Body of pancreas (tissue), 4 donors: ENCODE results near the gene PIRT. TPM values are rescaled to one million over a fixed set of nuclear protein-coding genes. Genes with fewer than 3 reads are reported as not detected.

Experiments used
- ATAC-seq: fragments of 150-250 bp; one replicate; pipeline ENCODE4 v1.9.1; 2016
- DNase-seq, 4 donors: peaks; one replicate each; pipeline ENCODE4 v3.0.0-alpha.2; 2019
- H3K27ac ChIP-seq, 4 donors: fragments of 200-600 bp; sonication (generic); 1 replicate in 3 of 4; 2 replicates in 1 of 4; pipeline versions ENCODE4 v1.5.1 to v1.6.1; 2016 to 2019; ENCODE audit warnings: mild to moderate bottlenecking in 1 of 4, mixed read lengths in 1 of 4, moderate library complexity in 1 of 4
- H3K27me3 ChIP-seq, 2 donors: fragments of 200-600 bp; sonication (generic); one replicate each; pipeline ENCODE4 v1.6.0; 2016; ENCODE audit warnings: mild to moderate bottlenecking in 1 of 2
- H3K36me3 ChIP-seq, 2 donors: fragments of 200-600 bp; sonication (generic); replicated peaks in 1 of 2; 2 replicates each; pipeline ENCODE4 v1.5.1; 2016; ENCODE audit warnings: low read depth in 2 of 2; ENCODE audit not compliant: insufficient read depth in 1 of 2
- H3K4me1 ChIP-seq: fragments of 200-600 bp; sonication (generic); one replicate; pipeline ENCODE4 v1.6.0; 2016
- H3K4me3 ChIP-seq, 2 donors: fragments of 200-600 bp; sonication (generic); 1 replicate in 1 of 2; 2 replicates in 1 of 2; pipeline ENCODE4 v1.5.1; 2016 to 2019
- H3K9me3 ChIP-seq, 3 donors: fragments of 200-600 bp; sonication (generic); 1 replicate in 2 of 3; 2 replicates in 1 of 3; pipeline ENCODE4 v1.5.1; 2016
- CTCF ChIP-seq, 7 experiments: fragments of 450-650 bp in 4 of 7; fragments of 200-600 bp in 3 of 7; sonication (generic) in 3 of 7; IDR thresholded peaks; one replicate each; pipeline ENCODE4 v1.5.1; 2016 to 2019; ENCODE audit warnings: antibody characterized with exemption in 7 of 7
- POLR2A ChIP-seq, 3 donors: fragments of 450-650 bp; IDR thresholded peaks; one replicate each; pipeline ENCODE4 v1.6.1; 2016; ENCODE audit warnings: antibody characterized with exemption in 3 of 3, mild to moderate bottlenecking in 2 of 3
- WGBS, 2 donors: methylation state at CpG; one replicate each; pipeline ENCODE4 v1.1.5; 2017; 5-methylcytosine and 5-hydroxymethylcytosine counted together
- intact Hi-C: fragments of 100-400 bp; cut with DNase I; formaldehyde crosslinking; loops from one replicate; pipeline ENCODE4 v1.15.1; 2023
- total RNA-seq, 2 donors: library from RNA; depleted of rRNA; stranded (reverse); fragments of >200 nt; gene quantifications; one replicate each; pipeline ENCODE4 v1.1.0, GENCODE V29; 2016

Gene PIRT
- under 1 TPM in 1 of 2 donors, not detected in 1; 0.78 TPM for total RNA-seq

DNA sequence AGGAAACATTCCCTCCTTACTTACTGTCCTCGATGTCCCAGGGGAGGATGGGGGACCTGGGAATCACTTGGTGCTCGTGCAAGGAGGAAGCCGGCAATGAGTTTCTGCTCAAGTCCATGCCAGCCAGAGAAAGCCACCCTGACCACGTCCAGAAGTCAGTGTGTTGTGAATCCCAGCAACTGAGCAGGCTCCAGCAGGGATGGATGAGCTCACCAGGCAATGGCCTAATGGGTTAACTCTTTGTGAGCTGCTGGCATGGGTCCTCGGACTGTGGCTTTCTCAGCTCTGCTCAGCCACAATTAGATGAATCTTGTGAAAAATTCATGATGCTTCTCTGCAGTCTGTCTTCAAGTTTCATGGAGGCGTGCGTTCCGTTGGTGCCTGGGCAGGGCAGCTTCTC lies at the start of gene PIRT:
Gene PIRT, minus strand, starts transcription at position 167 of the 400 bp plus-strand sequence. CDS start 12,442 bp downstream, outside the sequence.
- no peak for DNase-seq
- no peak for ATAC-seq
- TF ChIP-seq CTCF (IDR thresholded peaks at IDR 0.05) (no peak), POLR2A (IDR thresholded peaks at IDR 0.05) (no peak)
- Histone ChIP-seq H3K27me3 (no peaks in the 10 kb centered on the region), H3K27ac (no peak within 1 kb of the TSS), H3K4me1 (peaks cover 7% of the 10 kb centered on the region), H3K9me3 (no peaks in the 10 kb centered on the region), H3K4me3 (no peak within 1 kb of the TSS), H3K36me3 (no peaks in the 10 kb centered on the region)
- 71 to 89% methylated on average over 3 to 8 of the region's 8 CpGs for WGBS, 2 donors
- intact Hi-C loops: no loop called here

DNA sequence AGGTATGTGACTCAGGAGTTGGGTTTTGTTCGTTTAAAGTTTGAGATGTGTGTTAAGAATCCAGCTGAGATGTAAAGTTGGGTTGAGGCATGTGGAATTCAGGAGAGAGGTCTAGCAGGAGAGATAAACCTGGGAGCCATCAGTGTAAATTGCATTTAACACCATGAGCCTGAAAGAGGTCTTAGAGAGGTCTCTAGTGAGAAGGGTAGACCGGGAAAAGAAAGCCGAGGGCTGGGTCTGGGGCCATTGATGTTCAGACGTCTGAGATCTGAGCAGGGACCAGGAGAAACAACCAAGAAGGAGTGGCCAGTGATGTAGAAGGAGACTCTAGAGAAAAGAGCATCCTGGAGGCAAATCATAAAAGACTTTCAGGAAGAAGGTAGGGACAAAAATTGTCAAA lies 44.1 kb upstream of the PIRT start:
- Histone ChIP-seq H3K27ac (no peak overlapping the region), H3K27me3 (peaks cover 0 to 1% of the 10 kb centered on the region in 2 donors), H3K36me3 (no peaks in the 10 kb centered on the region), H3K4me3 (no peak overlapping the region), H3K9me3 (no peaks in the 10 kb centered on the region), H3K4me1 (no peaks in the 10 kb centered on the region)
- TF ChIP-seq POLR2A (IDR thresholded peaks at IDR 0.05) (no peak), CTCF (IDR thresholded peaks at IDR 0.05) (no peak)
- 25% methylated on average over 4 of the region's 4 CpGs for WGBS, 2 donors
- ATAC-seq (no peak), DNase-seq (no peak)
- intact Hi-C loops: no loop called here

- Histone ChIP-seq H3K4me1 (no peaks in the 10 kb centered on the region), H3K36me3 (no peaks in the 10 kb centered on the region), H3K27ac (no peak overlapping the region), H3K9me3 (no peaks in the 10 kb centered on the region), H3K4me3 (no peak overlapping the region), H3K27me3 (peaks cover 0 to 4% of the 10 kb centered on the region in 2 donors)
- peak in 2 of 4 donors; percentile 8 to 13 for DNase-seq
- intact Hi-C loops: loop anchor here (5.0 kb wide), 2 partner anchors 268 to 1108 kb away; no protein-coding TSS in a partner anchor
- no peak for ATAC-seq
- peak in 3 of 7 experiments; percentile 27 to 32 (median 29) for TF ChIP-seq CTCF (IDR thresholded peaks at IDR 0.05)
- TF ChIP-seq POLR2A (IDR thresholded peaks at IDR 0.05): no peak
- 2 to 5% methylated on average over 8 to 9 of the region's 9 CpGs for WGBS, 2 donors
These were observed 41.4 kb upstream of the PIRT start for GRCh38 chr17:10879190-10879836.

DNA sequence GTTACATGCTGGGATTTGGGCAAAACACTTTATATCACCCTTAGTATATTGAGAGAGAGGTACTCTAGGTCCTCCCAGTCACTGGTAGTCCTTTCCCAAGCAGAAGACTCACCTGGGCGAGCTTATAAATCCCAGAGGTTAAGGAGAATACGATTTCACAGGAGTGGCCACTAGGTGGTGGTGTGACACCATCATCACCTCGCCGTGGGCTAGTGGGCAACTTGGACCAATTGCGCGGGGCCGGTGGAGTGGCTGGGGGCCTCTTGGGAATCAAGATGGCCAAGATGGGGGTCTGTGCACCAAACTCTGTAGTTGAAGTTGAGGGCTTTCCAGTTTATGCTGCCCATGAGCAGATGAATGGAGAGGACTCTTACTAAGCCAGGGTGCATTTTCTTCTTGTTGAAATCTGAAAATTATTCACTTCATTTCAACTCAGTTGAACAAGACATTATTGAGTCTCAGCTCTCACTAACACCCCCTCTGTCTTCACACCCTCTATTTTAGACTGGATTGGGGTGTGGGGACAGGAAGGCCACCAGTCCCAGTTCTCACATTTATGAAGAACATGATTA lies 38.2 kb upstream of the PIRT start:
- no peak for ATAC-seq
- Histone ChIP-seq H3K27ac (no peak overlapping the region), H3K36me3 (no peaks in the 10 kb centered on the region), H3K27me3 (peaks cover 0 to 4% of the 10 kb centered on the region in 2 donors), H3K4me3 (no peak overlapping the region), H3K9me3 (no peaks in the 10 kb centered on the region), H3K4me1 (no peaks in the 10 kb centered on the region)
- intact Hi-C loops: loop anchor here (5.0 kb wide), 2 partner anchors 271 to 1111 kb away; no protein-coding TSS in a partner anchor
- TF ChIP-seq CTCF (IDR thresholded peaks at IDR 0.05) (peak; percentile 56 to 68 (median 64)), POLR2A (IDR thresholded peaks at IDR 0.05) (no peak)
- WGBS, 2 donors: 0 to 4% methylated on average over 4 to 7 of the region's 7 CpGs
- DNase-seq: peak; percentile 36 to 62 (median 53)
